GM12891 (cell line): ENCODE results near the gene MRPL12.

ENCODE experiments used
- SPI1 ChIP-seq: IDR thresholded peaks from 2 replicates; pipeline ENCODE4 v1.6.1; 2011; ENCODE audit warnings: low read depth, low read length, control low read depth
- TAF1 ChIP-seq: IDR thresholded peaks from 2 replicates; pipeline ENCODE4 v1.6.1; 2011; ENCODE audit warnings: low read depth, low read length, control low read depth

- TF ChIP-seq TAF1: no peak
- no peak for TF ChIP-seq SPI1
Observed at GRCh38 chr17:81720267-81721071, 17.3 kb downstream of the MRPL12 start.
